Kidney glomerular epithelial cell (primary cell): Measurements from ENCODE around the gene SHFL.

ENCODE experiments used
- DNase-seq: peaks from one replicate; lab custom pipeline; 2025; lab: John Stamatoyannopoulos, UW

The SHFL gene

DNA sequence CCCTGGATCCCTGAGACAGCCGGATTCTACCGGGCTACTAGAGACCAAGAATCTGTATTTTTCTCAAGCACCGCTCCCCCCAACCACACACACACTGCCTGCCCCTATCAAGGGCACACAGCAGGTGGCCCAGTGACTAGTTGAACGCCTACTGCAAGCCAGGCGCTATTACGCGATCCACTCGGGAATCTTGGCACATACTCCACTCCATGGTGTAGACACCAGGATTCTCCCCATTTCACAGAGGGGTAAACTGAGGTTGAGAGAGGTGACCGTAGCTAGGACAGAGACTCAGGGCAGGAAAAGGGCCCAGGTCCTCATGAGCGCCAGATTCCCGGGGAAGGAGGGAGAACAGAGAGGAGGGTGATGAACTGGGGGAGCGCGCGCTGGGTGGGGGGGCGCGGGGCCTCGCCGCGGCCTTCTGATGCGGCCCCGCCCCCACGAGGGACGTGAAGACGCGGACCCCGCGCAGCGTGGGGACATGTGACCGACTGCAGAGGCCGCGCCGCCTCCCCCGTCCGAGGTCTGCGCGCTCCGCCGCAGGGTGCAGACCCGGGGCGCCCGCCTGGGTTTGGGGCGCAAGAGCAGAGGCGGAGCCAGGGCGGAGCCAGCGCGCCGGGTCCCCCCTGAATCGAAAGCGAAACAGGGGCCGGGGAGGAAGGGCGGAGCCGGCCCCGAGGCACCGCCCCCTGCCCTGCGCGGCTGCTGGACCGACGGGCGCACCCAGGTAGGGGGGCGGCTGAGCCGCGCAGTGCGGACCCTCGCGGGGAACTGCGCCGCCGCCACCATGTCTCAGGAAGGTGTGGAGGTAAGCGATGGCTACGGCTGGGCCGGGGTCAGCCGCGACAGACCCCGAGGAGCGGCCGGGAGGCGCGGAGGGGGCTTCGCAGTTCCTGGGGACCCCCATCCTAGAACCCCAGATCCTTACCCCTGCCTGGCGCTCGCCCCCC, at the start of gene SHFL:
TSS of gene SHFL (plus strand) at position 677 of the 950 bp plus-strand sequence. CDS start at position 788, 111 bp downstream.
- DNase-seq = peak; percentile 5

DNA sequence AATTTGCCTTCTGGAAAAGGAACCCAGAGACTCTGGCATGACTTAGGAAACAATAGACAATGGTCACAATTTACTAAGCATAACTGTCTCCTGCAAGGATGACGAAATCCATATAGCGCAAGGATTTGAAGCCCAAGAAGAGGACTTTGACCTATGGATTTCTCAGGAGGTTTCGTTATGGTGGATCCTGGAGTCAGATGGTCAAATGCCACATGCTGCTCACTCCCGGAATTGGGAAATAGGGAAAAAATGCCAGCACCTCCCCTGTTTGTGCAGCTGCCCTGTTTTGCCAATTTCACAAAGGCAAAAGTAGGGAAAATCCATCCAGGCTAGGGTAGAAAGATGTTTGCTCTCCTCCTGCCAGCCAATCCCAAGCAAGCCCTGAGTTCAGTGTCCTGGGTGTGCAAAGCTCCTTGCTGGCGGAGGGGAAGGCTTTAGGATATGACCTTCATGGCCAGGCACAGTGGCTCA, 49.5 kb upstream of the SHFL start:
- no peak for DNase-seq

DNA sequence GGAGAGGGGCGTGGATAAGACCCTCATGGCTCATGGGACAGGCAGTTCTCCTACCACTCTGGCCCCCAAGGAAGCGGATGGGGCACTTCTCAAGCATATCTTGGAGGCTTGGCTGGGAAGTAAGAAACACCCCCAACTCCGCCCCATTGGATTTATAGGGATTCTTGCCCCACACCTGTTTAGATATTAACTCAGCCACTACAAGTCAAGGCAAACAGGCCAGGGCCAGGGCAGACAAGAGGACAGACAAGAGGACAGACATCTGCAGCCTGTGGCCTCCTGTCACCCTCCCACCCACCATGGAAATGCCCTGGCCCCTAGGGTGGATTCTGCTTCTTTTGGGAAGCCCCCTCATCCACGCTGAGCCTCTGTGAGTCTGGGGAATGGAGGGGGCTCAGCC, 48.8 kb upstream of the SHFL start:
- no peak for DNase-seq

DNA sequence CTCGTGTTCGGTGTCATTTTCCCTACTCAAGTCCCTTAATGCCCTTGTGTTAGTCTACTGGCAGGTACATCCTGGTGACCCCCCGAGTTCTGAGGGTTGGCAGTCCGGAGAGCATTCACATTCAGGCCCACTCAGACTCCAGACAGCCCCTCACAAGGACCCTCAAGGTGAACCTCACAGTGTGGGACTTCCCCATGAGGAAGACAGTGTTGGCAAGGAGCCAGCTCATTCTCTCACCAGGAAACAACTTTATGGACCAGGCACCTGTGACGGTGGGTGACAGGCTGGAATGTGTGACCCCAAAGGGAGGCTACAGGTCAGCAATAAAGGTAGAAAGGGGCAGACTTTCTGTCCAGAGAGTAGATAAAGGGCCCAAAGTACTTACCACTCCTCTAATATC, 48.3 kb upstream of the SHFL start:
- DNase-seq = no peak

DNA sequence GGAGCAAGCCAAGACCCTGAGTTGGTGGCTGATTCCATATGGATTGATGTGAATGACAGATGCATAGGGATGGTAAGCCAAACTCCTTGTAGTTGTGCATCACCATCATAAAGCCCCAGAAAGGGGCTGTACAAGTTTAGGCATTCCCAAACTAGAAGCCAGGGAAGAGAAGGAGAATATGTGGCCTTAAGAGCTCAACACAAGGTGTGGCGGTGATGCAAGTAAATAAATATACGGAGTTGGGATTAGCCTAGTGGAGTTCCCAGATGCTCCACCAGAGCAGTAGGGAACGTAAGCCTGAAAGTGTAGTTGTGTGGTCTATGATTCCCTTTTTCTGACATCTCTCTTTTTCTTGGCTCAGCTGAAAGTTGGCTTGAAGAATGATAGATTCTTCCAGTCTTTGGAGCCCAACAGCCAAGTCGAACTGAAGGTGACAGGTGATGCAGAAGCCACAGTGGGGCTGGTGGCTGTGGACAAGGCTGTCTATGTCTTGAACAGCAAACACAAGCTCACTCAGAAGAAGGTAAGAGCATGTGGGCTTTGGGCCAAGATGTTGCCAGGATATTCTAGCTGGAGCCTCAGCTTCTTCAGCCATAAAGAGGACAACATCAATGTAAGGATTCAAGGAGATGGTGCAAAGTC, 42.7 kb upstream of the SHFL start:
- DNase-seq = no peak

DNA sequence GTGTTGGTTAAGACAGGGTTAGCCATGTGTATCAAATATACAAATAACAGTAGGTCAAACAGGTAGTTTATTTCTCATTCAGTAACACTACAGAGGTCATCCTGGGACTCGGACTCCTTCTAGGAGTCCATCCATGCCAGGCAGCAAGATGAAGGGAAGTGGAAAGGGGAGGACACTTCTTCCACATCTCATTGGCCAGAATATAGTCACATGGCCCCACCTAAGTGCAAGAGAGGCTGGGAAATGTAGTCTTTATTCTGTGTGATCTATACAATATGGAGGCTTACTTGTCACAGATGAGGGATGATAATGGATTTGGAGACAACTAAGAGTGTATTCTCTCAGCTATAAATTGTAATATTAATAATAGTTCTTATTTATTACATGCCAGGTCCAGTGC, 41.7 kb upstream of the SHFL start:
- DNase-seq = no peak

DNA sequence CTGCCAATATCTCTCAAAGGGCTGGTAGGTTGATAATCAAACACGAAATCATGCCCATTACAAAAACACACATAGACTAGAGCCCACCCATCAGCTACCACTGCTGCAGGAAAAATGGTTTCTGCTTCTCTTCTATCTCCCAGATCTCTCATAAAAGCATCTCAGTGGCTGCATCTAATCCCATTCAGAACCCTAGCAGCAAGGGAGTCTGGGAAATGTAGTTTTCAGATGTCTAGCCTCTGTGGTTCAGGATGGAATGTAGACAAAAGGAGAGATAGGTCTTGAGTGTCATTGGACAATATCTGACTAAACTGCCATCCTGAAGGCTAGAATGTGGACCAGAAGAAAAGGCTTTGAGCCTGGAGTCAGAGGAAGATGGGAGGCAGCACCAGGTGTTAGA, 40.7 kb upstream of the SHFL start:
- no peak for DNase-seq

DNA sequence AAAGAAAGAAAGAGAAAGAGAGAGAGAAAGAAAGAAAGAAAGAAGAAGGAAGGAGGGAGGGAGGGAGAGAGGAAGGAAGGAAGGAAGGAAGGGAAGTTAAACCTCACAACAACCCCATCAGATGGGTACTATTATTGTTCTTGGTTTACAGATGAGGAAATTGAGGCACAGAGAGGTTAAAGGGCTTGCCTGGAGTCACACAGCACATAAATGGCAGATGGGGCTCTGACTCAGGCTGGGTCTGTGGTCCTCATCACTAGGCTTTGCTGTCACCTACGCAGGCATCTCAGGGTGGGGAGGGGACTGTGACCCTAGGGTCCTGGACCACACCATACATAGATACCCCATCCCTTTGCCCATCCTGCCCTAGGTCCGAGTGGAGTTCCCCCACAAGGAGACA, 36.5 kb upstream of the SHFL start:
- no peak for DNase-seq

DNA sequence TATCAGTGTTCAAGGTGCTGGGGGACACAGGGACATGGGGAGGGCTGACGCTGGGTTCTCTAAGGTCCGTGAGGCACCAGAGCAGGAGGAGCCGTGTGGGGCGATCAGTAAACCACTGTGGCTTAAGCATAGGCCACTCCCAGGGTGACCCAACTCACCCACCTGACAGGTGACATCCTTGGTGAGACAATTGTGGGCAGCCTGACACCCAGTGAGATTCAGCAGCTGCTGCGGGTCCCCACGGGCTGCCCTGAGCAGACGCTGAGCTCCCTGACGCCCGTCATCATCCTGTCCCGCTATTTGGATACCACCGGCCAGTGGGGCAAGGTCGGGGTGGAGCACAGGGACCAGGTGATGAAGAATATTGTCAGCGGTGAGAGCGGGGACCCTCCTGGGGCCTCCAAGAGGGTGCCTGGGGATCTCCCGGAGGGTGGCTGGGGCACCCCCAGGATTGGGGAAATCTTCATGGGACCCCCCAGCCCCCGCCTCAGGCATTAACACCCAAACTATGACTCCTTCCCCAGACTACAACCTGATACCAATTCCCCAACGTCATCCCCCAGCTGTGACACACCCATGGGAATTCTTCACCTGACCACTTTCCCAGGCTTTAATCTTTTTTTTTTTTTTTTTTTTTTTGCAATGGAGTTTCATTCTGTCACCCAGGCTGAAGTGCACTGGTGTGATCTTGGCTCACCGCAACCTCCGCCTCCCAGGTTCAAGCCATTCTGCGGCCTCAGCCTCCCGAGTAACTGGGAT, 33.3 kb upstream of the SHFL start:
- DNase-seq = no peak

DNA sequence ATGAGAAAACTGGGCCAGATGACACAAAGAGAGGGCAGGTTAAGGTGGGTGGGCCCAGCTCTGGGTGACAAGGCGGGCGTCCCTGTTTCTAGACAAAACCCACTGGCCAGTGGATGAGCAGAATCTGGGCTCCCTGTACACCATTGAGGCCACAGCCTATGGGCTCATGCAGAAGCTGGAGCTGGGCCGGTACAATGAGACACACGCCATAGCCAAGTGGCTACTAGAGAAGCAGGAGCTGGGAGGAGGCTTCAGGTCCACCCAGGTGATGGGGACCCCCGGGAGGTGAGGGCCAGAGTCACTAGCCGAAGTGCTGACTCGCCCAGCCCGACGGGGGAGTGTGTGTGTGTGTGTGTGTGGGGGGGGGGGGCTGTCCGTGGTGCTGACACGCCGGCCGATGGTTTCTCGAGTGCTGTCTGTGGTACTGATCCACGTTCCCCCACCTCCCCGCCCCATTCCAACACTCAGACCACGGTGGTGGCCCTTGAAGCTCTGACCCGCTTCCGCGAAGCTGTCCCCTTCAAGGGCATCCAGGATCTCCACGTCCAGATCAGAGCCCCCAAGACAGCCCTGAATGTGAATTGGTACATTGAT, 24.3 kb upstream of the SHFL start:
- no peak for DNase-seq

DNA sequence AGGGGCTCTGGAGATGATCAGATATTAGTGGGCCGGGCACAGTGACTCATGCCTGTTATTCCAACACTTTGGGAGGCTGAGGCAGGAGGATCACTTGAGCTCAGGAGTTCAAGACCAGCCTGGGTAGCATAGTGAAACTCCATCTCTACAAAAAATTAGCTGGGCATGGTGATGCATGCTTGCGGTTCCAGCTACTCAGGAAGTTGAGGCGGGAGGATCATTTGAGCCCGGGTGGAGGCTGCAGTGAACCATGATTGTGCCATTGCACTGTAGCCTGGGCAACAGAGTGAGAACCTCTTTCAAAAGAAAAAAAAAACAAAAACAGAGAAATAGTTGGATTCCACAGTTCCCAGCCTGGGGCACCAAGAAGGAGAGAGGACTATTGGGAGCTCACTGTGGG, 17.9 kb upstream of the SHFL start:
- no peak for DNase-seq

DNA sequence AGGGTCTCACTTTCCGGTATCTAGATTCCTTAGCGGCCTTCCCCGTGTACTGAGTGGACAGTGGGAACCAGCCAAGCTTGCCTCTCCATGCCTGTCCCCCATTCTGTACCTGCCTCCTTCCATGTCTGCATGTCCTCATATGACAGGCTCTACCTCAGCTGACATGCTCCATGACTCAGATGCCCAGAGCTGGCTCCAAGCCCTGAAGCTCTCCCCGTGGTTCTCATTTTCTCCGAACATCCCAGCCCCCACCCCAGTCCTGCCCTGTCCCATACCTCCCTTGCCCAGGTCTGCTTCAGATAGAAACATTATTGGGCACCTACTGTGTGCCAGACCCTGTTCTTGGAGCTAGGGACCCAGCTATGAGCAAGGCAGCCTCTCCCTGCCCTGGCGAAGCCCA, 17.1 kb upstream of the SHFL start:
- DNase-seq = no peak

DNA sequence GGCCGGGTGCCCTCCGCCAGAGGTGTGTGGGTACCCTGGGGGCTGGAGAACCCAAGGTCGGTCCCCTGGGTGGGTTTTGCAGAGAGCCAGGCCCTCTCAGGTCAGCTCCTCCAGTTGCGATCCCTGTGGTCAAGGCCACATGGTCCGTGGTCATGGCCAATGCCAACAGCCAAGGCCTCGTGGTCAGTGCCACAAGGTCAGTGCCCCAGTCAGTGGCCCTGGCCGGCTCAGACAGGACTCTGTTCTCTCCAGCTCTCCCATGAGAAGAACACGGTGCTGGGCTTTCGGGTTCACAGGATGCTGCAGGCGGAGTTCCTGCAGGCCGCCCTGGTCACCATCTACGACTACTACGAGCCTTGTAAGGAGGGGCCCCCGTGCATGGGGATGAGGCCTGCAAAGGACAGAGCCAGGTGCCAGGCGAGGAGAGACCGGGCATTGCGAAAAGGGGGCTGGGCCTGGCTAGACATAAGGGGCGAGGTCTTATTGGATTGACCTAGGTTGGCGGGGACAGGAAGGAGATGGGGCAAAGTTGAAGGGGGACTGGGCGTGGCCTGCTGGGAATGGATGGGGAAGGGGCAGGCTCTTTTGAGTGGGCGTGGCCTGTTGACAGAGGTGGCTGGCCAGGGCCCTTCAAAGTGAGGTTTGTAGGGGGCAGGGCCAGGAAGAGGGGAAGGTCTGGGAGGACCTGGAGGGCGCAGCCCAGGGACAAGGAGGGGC, 15.2 kb upstream of the SHFL start:
- DNase-seq = no peak

DNA sequence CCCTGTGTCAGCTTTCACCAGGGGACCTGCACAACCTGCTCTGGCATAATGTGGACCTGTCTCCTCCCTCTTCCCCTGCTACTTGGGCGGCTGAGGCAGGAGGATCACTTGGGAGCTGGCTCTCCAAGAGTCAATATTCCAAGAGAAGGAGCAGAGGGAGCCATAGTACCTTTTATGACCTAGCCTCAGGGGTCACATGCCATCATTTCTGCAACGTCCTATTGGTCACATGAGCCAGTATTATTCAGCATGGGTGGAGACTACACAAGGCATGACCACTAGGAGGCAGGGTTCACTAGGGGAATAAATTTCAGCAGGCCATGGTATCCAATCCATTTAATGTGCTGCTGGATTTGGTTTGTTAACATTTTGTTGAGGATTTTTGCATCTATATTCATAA, 12.0 kb upstream of the SHFL start:
- DNase-seq = no peak

DNA sequence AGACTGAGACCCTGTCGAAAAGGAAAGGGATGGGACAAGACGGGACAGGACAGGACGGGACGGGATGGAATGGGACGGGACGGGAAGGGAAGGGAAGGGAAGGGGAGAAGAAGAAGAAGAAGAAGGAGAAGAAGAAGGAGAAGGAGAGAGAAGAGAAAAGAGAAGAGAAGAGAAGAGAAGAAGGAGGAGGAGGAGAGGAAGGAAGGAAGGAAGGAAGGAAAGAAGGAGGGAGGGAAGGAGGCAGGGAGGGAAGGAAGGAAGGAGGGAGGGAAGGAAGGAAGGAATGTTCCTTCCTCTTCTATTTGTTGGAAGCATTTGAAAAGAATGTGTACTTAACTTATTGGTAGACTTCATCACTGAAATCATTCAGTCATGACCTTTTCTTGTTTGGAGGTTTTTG, 9.6 kb upstream of the SHFL start:
- no peak for DNase-seq

DNA sequence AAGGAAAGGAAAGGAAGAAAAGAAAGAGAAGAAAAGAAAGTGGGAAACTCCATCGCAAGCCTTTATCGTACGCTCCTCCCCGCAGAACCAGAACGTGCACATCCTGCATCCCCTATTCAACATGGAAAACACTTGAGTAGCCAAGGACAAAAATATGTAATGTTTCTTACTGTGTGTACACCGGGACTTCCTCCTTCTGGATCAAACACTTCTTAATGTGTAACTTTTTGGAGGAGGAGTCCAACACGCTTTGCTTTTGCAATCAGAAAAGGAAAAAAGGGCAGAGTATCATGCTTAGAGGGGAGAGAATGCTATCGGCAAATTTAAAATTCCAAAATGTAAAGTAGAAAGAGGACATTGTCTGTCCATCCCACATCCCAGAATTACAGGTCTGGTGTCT, 7.8 kb upstream of the SHFL start:
- DNase-seq = no peak

DNA sequence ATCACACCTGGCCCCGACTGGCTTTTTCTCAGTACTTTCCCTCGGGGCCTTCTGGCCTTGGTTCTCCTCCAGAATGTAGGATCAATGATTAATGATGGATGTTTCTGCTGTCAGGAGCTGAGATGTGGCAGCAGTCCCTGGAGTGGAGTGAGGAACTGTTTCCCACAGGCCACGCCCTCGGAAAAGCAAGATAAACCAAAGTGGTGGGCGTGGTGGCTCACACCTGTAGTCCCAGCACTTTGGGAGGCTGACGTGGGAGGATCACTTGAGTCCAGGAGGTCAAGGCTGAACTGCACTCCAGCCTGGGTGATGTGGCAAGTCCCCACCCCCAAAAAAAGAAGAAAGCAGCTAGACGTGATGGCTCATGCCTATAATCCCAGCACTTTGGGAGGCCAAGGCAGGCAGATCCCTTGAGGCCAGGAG, 7.1 kb upstream of the SHFL start:
- no peak for DNase-seq

DNA sequence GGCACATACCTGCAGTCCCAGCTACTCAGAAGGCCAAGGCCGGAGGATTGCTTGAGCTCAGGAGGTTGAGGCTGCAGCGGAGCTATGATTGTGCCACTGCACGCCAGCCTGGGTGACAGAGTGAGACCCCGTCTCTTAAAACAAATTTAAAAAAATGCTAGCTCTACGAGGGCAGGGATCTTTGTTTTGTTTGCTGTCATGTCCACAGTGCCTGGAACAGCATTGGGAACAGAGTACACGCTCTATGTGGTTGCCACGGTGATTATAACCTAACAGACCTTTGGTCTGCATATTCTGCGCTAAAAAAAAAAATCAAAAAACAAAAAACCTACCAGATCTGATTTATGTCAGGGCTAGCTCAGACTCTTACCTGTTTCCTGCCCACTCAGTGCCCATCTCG, 2.2 kb upstream of the SHFL start:
- DNase-seq = no peak

DNA sequence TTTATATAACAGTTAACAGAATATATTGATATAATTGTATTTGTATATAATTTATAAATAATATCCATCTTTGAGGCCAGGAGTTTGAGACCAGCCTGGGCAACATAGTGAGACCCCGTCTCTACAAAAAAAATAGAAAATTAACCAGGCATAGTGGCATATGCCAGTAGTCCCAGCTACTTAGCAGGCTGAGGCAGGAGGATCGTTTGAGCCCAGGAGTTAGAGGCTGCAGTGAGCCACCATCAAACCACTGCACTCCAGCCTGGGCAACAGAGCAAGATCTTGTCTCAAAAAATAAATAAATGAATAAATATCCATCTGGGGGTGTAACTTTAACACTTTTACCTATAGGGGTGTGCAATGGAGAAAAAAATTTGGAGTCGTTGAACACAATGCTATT, 1.3 kb upstream of the SHFL start:
- no peak for DNase-seq

DNA sequence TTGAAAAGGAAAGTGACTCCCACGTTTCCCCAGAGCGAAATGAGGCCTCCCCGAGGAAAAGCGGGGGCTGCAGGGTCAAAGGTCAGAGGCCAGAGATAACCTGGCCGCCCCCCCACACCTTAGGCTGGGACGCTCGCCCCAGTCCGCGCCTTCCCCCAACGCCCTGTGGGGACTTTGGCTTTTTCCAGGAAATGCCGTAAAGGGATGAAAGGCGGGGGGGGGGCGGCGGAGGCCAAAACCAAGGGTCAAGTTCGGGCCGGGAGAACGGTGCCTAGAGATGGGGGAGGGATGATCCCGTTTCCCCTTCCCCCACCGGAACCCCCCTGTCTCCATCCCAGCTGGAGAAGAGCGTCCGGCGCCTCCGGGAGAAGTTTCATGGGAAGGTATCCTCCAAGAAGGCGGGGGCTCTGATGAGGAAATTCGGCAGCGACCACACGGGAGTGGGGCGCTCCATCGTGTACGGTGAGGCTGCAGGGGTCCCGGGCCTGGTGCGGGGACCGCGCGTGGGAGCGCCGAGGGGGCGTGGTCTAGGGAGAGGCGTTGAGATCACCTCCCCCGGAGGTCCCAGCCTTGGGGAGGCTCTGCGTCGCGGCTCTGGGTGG, 575 bp downstream of the SHFL start:
- no peak for DNase-seq
